Hippocampal formation (tissue), 2 donors: ENCODE measurements around the gene MTMR4.

Experiments used
- DNase-seq, 2 donors: peaks; one replicate each; lab custom pipeline; 2025; lab: John Stamatoyannopoulos, UW

Gene MTMR4

DNA sequence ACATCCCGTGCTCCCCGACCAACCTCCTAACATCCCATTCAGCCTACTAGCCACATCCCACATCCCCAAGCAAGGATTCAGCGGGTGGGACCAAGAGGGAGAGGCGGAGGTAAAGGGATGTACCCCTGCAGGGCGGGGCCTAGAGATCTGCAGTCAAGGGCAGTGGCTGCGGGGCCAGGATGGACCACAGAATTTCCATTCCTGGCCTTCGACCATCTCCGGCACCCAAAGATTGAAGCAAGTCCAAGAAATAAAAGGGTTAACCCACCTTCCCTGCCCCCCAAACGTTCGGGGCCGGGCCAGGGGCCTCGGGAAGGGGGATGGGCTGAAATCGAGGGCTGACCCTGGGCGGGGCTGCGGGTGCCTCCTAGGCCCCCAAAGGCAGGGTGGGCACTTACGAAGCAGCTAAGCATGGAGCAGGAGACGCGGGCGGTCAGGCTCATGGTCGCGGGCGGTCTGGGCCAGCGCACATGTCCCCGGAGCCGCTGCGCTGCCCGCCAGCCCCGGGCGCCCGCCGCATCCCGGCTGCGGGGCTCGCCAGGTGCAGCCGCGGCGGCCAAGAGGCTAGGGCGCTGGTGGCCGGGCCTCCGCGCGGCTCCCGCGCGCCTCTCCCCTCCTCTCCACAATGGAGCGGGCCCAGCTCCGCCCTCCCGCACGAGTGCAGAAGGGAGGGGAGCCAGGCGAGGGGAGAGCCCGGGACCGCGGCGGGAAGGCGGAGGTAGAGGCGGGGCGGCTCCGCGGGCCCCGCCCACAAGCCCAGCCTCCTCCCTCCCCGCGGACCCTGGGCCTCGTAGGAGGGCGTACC is at the start of gene MTMR4:
Gene MTMR4, minus strand, starts transcription at position 674 of the 805 bp plus-strand sequence. Its CDS starts 231 bp downstream, at position 443.
- peak; percentile 76 for DNase-seq

DNA sequence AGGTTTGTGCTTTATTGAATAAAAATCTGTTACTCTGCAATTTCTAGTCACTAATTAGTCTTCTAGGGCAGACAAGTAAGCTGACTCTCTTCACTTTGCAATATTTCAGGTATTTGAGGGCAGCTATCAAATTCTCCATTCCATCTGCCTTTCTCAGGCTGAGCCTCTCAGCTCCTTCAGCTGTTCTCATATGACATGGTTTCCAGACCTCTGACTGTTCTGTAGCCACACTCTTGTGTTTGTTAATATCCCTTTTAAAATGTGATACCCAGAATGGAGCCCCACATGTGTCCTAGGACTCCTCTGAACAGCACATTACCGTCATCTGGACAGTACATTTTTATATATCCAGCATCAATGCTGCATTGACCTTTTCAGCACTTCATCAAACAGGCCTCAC is 46.1 kb upstream of the MTMR4 start:
- DNase-seq = no peak

DNA sequence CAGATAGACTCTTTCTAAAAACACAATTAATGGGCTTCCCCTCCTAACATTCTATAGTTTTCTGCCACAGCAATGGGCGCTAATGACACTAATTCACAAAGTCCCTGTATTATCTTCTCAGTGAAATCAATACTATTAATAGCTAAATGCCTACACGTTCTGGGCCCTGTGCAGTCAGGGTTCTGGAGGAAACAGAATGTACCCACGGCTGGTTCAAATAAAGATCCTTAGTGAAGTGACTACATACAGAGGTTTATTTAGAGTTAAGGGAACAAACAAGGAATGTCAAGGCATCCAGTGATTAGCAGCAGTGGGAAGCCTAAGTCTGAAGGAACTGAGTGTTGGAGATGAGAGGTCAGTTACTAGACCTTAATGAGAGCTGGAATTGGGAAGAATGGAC is 43.5 kb upstream of the MTMR4 start:
- DNase-seq = no peak

DNA sequence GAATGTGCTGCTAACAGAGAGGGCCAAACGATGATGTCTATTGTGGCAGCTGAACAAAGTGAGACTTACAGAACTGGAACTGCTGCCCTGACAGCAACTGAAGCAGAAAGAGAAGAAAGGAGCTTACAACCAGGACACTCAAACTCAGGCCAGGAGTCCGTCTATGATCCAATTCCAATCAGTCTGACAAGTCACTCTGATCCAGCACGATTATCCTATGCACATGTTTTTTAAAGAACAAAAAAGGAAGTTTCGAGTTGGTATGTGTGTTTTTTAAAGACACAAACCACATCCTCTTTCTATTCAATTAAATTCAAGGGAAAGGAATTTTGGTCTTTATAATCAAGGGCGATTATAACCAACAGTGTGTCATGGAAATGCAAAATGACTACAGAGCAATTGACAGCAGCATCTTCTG is 42.4 kb upstream of the MTMR4 start:
- DNase-seq = peak; percentile 30 to 85

DNA sequence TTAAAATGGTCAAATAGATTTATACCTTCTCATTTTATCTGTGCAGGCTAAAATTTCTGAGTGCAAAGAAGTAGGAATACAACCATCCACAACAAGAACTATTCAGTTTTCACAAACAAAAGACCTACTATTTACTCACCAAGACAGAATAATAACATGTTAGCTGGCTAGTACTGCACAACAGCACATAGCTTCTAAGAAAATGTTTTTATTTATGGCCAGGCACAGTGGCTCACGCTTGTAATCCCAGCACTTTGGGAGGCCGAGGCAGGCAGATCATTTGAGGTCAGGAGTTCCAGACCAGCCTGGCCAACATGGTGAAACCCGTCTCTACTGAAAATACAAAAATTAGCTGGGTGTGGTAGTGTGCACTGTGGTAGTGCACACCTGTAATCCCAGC is 40.7 kb upstream of the MTMR4 start:
- DNase-seq = peak in 1 of 2 donors; percentile 84

DNA sequence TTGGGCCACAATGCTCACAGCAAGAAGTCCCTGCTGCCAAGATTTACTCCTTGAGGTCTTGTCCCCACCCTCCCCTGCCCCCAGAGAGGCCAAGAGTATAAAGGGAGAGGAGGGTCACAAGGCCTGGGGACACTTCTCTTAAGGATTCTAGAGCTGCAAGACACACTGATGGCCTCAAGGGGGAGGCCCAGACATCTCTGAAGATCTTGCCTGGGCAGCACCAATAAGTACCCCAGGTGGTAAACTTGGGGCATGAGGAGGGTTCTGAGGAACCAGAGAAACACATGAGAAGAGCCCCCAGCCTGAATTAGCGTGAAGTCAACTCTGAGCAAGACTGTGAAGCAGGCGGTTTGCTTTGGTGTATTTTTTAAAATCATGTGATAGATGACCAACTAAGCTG is 26.8 kb upstream of the MTMR4 start:
- no peak for DNase-seq

DNA sequence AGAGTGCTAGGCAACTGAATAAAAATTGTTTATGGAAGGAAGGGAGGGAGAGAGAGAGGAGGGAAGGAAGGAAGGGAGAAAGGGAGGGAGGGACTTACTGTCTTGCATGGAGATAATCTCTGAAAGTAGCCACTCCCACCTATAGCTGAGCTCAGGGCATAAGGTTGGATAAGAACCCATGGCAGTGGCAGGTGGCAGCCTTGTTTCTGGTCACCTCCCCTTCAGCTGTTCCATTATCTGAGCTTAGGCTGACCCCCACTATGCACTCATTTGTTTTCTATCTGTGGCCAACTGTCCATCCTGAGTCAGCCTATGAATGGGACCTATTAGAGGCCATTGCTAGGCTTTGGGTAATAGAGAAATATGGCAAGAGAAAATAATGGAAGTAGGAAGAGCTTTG is 25.3 kb upstream of the MTMR4 start:
- no peak for DNase-seq

DNA sequence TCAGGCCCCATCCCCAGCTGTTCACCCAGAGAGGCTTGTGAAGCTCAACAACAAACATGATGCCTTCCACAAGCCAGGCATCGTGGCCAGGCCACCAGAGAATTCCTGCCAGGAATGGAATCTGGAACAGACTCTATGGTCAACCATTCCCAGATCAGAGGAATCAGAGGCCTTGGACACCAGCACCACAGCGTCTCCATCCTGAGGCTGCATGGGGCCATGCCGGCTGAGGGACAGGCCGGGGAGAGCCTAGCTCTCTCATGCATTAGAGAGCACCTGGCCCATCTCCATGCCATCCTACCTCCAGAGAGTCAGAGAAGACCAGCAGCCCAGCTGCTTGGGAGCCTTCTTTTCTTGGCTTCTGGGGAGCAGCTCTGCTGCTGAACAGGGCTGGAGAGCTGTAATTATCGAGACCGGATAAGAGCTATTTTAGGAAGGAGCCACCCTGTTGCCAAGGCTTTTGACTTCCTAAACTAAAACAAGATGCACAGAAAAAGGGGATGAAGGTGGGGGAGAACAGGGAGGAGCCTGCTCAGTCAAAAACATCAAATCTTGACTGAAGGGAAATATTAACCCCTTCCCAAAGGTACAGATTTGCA is 24.5 kb upstream of the MTMR4 start:
- DNase-seq = no peak

DNA sequence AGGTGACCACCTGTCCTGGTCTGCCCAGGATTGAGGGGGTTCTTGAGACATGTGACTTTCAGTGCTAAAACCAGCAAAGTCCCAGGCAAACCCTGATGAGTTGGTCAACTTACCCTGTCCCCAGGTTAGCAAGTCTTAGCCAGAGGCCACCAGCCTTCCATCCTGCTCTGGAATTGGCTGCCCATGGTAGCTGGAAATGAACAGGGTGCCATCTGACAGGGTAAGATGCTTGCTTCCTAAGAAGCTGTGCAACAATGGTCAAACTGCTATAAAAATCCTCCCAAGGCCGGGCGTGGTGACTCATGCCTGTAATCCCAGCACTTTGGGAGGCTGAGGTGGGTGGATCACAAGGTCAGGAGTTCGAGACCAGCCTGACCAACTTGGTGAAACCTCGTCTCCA is 22.8 kb upstream of the MTMR4 start:
- DNase-seq = no peak

DNA sequence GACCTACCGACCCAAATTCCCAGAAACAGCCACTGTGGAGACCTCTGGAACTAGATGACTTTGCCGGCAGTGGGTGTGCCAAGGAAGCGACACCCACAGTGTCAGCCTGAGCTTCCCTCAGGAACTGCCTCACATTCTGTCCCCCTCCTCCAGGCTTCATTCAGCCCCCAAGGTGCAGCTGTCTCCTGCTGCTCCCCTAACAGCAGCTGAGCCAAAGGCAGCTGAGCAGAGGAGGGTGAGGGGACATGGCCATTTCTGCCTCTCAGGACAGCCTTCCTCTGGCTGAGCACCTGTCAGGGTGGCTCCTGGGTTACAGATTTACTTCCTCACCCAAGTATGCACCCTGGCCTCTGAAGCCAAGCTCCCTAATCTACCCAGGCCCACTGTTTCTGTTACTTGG is 22.1 kb upstream of the MTMR4 start:
- no peak for DNase-seq

DNA sequence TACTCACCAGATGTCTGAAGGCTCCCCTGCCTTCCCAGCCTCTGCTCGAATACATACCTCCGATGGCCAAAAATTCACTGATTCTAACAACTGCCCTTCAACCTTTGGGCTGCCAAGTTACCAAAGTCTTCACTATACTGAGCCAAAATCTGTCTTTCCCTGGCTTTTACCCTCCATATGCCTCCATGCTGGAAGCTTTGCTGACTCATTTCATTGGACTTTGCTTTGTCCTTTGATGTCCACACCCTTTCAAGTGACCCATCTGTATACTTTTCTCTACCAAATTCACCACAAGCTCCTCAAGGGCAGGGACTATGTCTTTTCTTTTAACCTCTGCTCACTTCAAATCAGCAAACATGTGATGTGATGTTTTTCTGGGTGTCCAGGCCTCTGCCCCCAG is 21.0 kb upstream of the MTMR4 start:
- no peak for DNase-seq

DNA sequence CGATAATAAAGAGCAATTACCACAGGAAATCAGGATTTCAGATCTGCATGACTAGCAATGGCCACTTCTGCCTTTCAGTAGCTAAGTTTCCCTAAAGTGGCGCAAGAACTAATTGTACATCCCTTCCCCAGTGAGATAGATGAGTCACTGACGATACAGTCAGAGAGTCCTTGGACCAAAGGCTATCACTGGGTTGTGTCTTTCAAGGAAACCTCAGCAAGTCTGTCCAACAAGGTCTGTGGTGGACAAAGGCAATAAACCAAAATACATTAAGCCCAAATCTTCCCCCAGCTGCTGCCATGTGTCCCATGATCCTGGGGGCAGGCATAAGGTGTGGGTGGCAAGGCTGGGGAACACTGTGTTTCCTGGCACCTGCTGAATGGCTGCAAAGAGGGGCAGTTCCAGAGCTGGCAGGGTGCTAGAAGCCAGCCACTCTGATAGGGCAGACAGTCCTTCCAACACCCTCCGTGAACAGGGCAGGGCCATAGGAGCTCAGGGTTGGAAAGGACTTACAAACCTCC is 20.5 kb upstream of the MTMR4 start:
- DNase-seq = no peak

DNA sequence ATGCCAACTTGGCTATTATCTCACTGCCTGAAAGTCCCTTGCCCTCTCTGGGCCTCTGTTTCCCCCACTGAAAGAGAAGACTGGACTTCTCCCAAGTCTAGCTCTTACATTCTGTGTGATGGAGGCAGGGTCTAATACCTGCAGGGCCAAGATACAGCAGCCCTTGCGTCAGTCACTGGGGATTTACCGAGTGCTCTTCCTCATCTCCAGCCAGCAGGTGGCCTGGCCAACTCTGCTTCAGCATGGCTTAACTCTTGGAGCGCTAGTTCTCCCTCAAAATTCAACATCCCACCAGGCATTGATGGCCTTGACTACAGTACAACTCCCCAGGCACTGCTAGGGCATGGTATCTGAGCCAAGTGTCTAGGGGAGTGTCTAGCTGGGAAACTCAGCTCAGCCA is 19.9 kb upstream of the MTMR4 start:
- no peak for DNase-seq

DNA sequence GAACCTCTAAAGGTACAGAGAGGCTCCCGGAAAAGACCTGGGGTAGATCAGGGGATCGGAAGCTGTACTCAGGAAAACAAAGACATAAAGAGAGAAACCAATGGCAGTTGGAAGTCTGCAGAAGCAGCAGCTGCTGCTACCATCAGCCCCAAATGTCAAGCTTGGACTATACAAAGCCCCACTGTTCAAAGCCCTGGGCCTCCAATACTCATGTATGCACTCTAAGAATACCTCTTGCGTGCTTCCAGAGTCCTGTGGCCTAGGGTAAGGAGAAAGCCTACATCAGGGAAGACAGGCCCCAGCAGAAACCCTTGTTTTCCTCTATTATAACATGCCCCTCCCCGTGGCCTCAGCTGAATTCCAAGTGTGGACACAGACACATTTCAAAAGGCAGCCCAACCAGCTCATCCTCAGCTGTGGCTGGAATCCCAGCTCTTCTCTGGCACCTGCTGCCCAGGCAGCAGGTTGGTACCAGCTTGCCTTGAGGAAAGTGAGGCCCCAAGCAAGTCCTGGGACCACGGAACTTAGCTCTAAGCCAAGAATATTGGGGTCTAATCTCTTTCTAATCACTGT is 19.3 kb upstream of the MTMR4 start:
- peak; percentile 48 to 74 for DNase-seq

DNA sequence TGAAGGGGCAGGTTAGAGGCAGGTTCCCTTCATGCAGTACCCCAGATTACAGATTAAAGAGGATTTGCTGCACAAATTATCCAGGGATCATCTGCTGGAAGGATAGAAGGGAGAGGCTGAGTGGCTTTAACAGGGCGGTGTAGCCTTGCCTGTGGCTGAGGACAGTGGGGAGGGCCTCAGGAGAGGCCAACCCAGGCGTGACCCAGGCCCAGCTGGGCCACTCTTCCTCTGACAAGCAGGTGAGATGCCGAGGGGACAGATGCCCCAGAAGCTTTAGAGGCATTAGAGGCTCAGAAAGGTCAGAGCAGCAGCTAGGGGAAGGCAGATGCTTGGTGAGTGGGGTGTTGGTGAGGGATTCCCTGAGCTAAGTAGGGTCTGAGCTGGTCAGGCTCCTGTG is 18.1 kb upstream of the MTMR4 start:
- no peak for DNase-seq

DNA sequence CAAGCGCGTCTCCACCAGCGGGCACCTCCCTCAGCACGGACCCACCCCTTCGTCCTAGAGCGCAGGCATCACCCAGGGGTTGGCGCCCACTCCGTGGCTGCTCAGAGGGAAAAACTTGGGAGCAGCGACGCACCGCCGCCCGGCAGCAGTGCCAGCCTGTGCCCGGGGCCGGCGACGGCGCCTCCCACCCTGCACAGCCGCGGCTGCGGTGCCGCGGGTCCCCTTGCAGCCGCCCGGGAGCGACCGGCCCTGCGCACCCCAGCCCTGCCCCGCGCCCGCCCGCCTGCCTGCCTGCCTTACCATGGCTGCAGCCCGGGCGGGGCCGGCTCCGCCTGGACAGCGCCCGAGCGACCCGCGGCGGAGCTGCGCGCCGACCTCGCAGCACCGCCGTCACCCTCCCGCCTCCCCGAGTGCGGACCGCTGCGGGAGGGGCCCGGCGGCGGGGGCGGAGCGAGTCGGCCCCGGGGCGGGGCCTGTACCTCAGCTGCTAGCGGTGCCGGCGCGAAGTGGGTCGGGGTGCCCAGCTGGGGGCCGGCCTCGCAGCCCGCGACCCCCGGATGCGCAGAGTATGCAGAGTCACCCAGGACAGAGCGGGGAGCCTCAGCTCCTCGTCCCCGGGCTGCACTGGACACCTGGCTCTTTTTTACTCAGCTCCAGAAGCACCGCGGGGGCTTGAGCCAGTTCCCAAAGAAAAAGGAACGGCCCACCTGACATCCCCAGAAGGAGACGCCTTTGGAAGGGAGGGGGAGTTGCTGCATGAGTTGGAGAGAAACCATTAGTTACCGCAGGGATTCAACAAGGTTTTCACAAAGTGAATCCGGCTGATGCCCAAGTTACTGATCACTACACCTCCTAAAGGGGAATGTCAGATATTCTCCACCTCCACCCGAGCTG is 17.5 kb upstream of the MTMR4 start:
- DNase-seq = peak; percentile 75

DNA sequence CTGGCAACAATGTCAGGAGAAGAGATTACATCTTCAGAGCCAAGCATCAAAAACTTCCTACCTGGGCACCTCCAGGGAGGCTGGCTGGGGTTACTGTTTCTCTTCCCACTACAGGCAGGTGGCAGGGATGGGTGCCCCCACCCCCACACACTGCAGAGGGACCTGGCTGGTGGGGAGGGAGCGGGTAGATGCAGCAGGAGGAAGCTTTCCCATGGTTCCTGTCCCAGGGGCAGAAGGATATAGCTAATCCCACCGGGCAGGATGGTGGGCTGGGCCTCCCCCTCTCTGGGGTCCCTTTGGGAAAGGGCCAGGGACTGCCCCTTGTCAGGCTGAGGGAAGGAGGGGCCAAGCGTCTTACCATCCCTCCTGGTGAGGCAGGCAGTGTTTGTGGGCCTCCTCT is 16.7 kb upstream of the MTMR4 start:
- no peak for DNase-seq

DNA sequence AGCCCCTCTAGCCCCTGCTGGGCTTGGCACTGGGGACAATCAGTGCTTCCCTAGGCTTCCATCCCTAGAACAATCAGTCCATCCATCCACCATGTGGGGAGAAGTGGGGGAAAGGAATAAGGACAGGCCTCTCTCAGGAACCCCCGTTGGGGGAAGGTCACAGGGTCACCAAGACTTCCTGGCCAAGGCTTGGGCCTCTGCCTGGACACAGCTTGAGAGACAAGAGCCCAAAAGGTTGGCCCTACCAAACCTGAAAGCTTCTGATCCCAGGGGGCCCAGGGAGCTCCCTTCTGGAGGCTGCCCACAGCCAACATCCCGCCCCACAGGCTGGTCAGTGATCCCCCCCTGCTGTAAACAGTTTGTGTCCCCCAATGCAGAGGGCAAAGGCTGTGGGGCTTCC is 16.2 kb upstream of the MTMR4 start:
- DNase-seq = peak in 1 of 2 donors; percentile 41

DNA sequence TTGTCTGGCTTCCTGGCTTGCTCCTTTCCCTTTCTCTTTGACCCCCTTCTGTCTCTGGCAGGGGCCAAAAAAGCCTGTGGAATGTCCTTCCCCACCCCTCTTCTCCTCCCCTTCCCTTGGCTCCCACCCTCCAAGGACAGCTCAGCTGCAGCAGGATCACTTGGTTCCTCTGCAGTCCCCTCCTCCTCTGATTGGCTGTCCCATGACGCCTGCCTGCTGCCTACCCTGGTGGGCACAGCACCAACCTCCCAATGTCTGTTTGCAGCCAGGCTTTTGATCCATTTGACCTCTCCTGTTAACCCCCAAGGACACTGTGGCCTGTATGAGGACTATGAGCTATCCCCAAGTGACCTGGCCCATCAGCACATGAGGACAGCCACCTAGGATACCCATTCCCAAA is 14.8 kb upstream of the MTMR4 start:
- DNase-seq = peak; percentile 73 to 78

DNA sequence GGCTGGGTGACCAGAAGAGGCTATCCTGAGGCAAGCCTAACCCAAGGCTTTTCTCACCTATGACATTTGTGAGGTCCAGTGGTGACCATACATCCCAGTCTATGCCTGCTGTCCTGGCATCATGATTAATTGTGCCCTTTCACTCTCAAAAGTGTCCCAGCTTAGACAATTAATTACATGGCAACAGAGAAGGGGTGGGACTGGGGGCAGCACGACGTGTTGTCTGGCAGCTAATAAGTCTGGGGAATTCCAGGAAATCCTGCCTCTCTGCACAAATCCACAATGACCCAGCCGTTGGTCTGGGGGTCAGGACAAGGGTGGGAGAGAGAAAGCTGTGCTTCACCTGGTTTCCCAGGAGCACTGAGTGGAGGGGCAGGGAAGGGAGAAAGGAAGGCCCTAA is 14.0 kb upstream of the MTMR4 start:
- DNase-seq = no peak

DNA sequence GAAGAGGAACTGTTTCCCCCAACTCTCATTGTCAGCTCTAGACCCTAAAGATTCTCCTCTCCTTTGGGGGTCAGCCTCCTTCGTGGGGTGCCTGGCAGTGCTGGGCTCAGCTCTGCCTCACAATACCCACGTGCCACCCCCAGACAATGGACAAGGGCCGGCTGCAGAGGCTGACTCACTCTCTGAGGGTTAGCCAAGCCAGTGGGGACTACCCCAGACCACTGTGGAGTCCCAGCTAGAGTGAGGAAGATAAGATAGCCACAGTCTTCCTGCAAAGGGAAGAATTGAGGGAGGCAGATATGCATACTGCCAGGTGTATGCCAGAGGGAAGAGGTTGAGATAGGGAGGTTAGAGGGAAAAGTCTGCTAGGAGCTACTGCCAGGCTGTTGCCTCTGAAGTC is 13.5 kb upstream of the MTMR4 start:
- DNase-seq = peak; percentile 83 to 89

DNA sequence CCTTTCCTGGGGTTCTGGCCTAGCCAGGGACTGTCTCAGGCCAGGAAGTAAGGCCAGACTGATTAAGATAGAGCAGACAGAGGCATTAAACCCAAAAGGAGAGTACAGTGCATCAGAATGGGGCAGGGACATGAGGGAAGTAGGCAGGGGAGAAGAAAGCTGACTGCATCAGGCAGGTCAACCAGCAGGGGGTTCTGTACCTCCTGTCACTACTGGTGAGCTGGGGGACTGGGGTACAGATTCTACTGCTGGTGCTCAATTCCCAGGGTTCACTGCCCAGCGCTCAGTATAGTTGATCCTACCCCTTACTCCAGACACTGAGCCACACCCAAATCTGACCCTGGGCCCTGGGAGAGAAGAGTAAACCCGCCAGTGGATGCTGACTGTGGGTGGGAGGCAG is 12.9 kb upstream of the MTMR4 start:
- DNase-seq = no peak
